ENCODE measurements around the gene TRANK1. TPM values are rescaled to one million over a fixed set of nuclear protein-coding genes. Genes with fewer than 3 reads are reported as not detected.
"Not testable (repeated sequence)": the region's sequence is repeated elsewhere in the genome, so short reads cannot be mapped to it uniquely, and the experiment has no call there.

TRANK1 gene
- polyA plus RNA-seq, 1 donor from 2014 or later: 11.6 TPM

GRCh38 chr3:36904641-36905040 is 40.2 kb downstream of the TRANK1 start:
- H3K4me3 ChIP-seq (ENCODE audit: low read length): no peak overlapping the region
- H3K27me3 ChIP-seq (ENCODE audit: insufficient read depth, low read depth, low read length): no peaks in the 10 kb centered on the region
- no peaks in the 10 kb centered on the region for H3K9me2 ChIP-seq (ENCODE audit: insufficient read depth, low read length)
- H3K9ac ChIP-seq (ENCODE audit: low read length): no peak overlapping the region
- TF ChIP-seq MXI1 (conservative IDR thresholded peaks at IDR 0.05; ENCODE audit: poor library complexity, severe bottlenecking): no peak
- TF ChIP-seq, protein P1, sequence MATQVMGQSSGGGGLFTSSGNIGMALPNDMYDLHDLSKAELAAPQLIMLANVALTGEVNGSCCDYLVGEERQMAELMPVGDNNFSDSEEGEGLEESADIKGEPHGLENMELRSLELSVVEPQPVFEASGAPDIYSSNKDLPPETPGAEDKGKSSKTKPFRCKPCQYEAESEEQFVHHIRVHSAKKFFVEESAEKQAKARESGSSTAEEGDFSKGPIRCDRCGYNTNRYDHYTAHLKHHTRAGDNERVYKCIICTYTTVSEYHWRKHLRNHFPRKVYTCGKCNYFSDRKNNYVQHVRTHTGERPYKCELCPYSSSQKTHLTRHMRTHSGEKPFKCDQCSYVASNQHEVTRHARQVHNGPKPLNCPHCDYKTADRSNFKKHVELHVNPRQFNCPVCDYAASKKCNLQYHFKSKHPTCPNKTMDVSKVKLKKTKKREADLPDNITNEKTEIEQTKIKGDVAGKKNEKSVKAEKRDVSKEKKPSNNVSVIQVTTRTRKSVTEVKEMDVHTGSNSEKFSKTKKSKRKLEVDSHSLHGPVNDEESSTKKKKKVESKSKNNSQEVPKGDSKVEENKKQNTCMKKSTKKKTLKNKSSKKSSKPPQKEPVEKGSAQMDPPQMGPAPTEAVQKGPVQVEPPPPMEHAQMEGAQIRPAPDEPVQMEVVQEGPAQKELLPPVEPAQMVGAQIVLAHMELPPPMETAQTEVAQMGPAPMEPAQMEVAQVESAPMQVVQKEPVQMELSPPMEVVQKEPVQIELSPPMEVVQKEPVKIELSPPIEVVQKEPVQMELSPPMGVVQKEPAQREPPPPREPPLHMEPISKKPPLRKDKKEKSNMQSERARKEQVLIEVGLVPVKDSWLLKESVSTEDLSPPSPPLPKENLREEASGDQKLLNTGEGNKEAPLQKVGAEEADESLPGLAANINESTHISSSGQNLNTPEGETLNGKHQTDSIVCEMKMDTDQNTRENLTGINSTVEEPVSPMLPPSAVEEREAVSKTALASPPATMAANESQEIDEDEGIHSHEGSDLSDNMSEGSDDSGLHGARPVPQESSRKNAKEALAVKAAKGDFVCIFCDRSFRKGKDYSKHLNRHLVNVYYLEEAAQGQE (IDR thresholded peaks at IDR 0.05; ENCODE audit: borderline replicate concordance): no peak
- TF ChIP-seq EP300 (conservative IDR thresholded peaks at IDR 0.05; ENCODE audit: poor library complexity, severe bottlenecking): no peak
- no peak for TF ChIP-seq POLR2AphosphoS5 (IDR thresholded peaks at IDR 0.05)
- TF ChIP-seq, protein P2, sequence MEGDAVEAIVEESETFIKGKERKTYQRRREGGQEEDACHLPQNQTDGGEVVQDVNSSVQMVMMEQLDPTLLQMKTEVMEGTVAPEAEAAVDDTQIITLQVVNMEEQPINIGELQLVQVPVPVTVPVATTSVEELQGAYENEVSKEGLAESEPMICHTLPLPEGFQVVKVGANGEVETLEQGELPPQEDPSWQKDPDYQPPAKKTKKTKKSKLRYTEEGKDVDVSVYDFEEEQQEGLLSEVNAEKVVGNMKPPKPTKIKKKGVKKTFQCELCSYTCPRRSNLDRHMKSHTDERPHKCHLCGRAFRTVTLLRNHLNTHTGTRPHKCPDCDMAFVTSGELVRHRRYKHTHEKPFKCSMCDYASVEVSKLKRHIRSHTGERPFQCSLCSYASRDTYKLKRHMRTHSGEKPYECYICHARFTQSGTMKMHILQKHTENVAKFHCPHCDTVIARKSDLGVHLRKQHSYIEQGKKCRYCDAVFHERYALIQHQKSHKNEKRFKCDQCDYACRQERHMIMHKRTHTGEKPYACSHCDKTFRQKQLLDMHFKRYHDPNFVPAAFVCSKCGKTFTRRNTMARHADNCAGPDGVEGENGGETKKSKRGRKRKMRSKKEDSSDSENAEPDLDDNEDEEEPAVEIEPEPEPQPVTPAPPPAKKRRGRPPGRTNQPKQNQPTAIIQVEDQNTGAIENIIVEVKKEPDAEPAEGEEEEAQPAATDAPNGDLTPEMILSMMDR (IDR thresholded peaks at IDR 0.05; ENCODE audit: poor library complexity, severe bottlenecking): no peak
- no peak for TF ChIP-seq EZH2 (IDR thresholded peaks at IDR 0.05; ENCODE audit: borderline replicate concordance, insufficient read depth, low read length, poor library complexity, severe bottlenecking)
- TF ChIP-seq SMC3 (conservative IDR thresholded peaks at IDR 0.05; ENCODE audit: poor library complexity): no peak
- no peak for TF ChIP-seq TAF1 (IDR thresholded peaks at IDR 0.05; ENCODE audit: low read depth)
- TF ChIP-seq RAD21 (conservative IDR thresholded peaks at IDR 0.05): no peak
- H3K9me3 ChIP-seq (ENCODE audit: low read length): no peaks in the 10 kb centered on the region
- H3K36me3 ChIP-seq (ENCODE audit: insufficient read depth, low read length): no peaks in the 10 kb centered on the region
- H3K4me2 ChIP-seq (ENCODE audit: low read length): no peak overlapping the region
- no peak overlapping the region for H3K27ac ChIP-seq (ENCODE audit: low read length)
- no peaks in the 10 kb centered on the region for H4K20me1 ChIP-seq (ENCODE audit: insufficient read depth)
- no peaks in the 10 kb centered on the region for H3K79me2 ChIP-seq (replicated peaks; ENCODE audit: insufficient read depth, low read length)
- no peaks in the 10 kb centered on the region for H3F3A ChIP-seq (ENCODE audit: insufficient read depth, low read length, poor library complexity, severe bottlenecking)
- no peak overlapping the region for H2AFZ ChIP-seq (ENCODE audit: low read depth, low read length)

- H3K9me2 ChIP-seq (ENCODE audit: insufficient read depth, low read length); H3K36me3 ChIP-seq (ENCODE audit: insufficient read depth, low read length); H3K4me2 ChIP-seq (ENCODE audit: low read length); H3F3A ChIP-seq (ENCODE audit: insufficient read depth, low read length, poor library complexity, severe bottlenecking); H4K20me1 ChIP-seq (ENCODE audit: insufficient read depth); H2AFZ ChIP-seq (ENCODE audit: low read depth, low read length); H3K9ac ChIP-seq (ENCODE audit: low read length); H3K27me3 ChIP-seq (ENCODE audit: insufficient read depth, low read depth, low read length); H3K4me3 ChIP-seq (ENCODE audit: low read length); H3K9me3 ChIP-seq (ENCODE audit: low read length); H3K79me2 ChIP-seq (replicated peaks; ENCODE audit: insufficient read depth, low read length); H3K27ac ChIP-seq (ENCODE audit: low read length): not testable (repeated sequence)
These were observed 40.8 kb downstream of the TRANK1 start for GRCh38 chr3:36904065-36904464.
